NCI-H510A (cell line): ENCODE measurements around the gene IPO4.
"Not testable (repeated sequence)": the region's sequence is repeated elsewhere in the genome, so short reads cannot be mapped to it uniquely, and the experiment has no call there.

ENCODE experiments used
- DNase-seq: peaks from one replicate; lab custom pipeline; 2025; lab: John Stamatoyannopoulos, UW

The IPO4 gene

GRCh38 chr14:24188251-24189058 lies at the start of gene IPO4:
Gene IPO4 (minus strand): TSS chr14:24188816. CDS start chr14:24188787, 29 bp downstream.
- DNase-seq: peak; percentile 95

GRCh38 chr14:24238123-24238522 lies 49.5 kb upstream of the IPO4 start:
- no peak for DNase-seq

GRCh38 chr14:24237463-24237955 lies 48.9 kb upstream of the IPO4 start:
- DNase-seq: no peak

GRCh38 chr14:24236689-24237462 lies 48.3 kb upstream of the IPO4 start:
- DNase-seq: no peak

- DNase-seq: no peak
These were observed 47.4 kb upstream of the IPO4 start for GRCh38 chr14:24235804-24236688.

GRCh38 chr14:24234095-24235005 lies 45.7 kb upstream of the IPO4 start:
- DNase-seq: no peak

- DNase-seq: no peak
These were observed 44.9 kb upstream of the IPO4 start for GRCh38 chr14:24233538-24233866.

- peak; percentile 47 for DNase-seq
These were observed 44.3 kb upstream of the IPO4 start, which contains the start of gene GMPR2 for GRCh38 chr14:24232645-24233537. Gene GMPR2 (plus strand): TSS chr14:24232929. CDS start chr14:24233254, 325 bp downstream.

- peak; percentile 87 for DNase-seq
These were observed 43.6 kb upstream of the IPO4 start, which contains the start of gene NEDD8 for GRCh38 chr14:24232121-24232644. Gene NEDD8 (minus strand): TSS chr14:24232367. CDS start chr14:24232267, 100 bp downstream.

- no peak for DNase-seq
These were observed 42.9 kb upstream of the IPO4 start for GRCh38 chr14:24231263-24232120.

GRCh38 chr14:24228902-24229301 lies 40.3 kb upstream of the IPO4 start:
- no peak for DNase-seq

GRCh38 chr14:24226473-24226872 lies 37.9 kb upstream of the IPO4 start:
- no peak for DNase-seq

GRCh38 chr14:24224618-24225071 lies 36.0 kb upstream of the IPO4 start:
- no peak for DNase-seq

- not testable (repeated sequence) for DNase-seq
These were observed 34.4 kb upstream of the IPO4 start for GRCh38 chr14:24222987-24223386.

GRCh38 chr14:24219521-24219920 lies 30.9 kb upstream of the IPO4 start:
- DNase-seq: no peak

GRCh38 chr14:24219080-24219479 lies 30.5 kb upstream of the IPO4 start:
- DNase-seq: no peak

- DNase-seq: not testable (repeated sequence)
These were observed 28.3 kb upstream of the IPO4 start for GRCh38 chr14:24216876-24217275.

- no peak for DNase-seq
These were observed 27.7 kb upstream of the IPO4 start for GRCh38 chr14:24216345-24216699.
